Progenitor cell of endocrine pancreas (in vitro differentiated cells): ENCODE measurements around the gene ZC3H18. TPM values are rescaled to one million over a fixed set of nuclear protein-coding genes. Genes with fewer than 3 reads are reported as not detected.
A peak's percentile ranks its signal among the peaks of the same experiment; 100 is the strongest.

Source experiments
- DNase-seq: peaks from one replicate; pipeline ENCODE4 v3.0.0; 2021; ENCODE audit warnings: low spot score; ENCODE audit not compliant: unreplicated experiment
- H3K27ac Mint-ChIP-seq: 2 replicates; pipeline ENCODE4 v1.8.0; 2021; ENCODE audit warnings: mild to moderate bottlenecking, moderate library complexity, mixed read lengths
- H3K27me3 Mint-ChIP-seq: 2 replicates; pipeline ENCODE4 v1.8.0; 2021; ENCODE audit warnings: mixed read lengths
- H3K36me3 Mint-ChIP-seq: 2 replicates; pipeline ENCODE4 v1.8.0; 2022; ENCODE audit warnings: mixed read lengths; ENCODE audit not compliant: insufficient read depth
- H3K4me1 Mint-ChIP-seq: 2 replicates; pipeline ENCODE4 v1.8.0; 2021; ENCODE audit warnings: low read depth, mixed read lengths
- H3K4me3 Mint-ChIP-seq: 2 replicates; pipeline ENCODE4 v1.8.0; 2021; ENCODE audit warnings: low read depth, mild to moderate bottlenecking, moderate library complexity, mixed read lengths
- H3K9me3 Mint-ChIP-seq: 2 replicates; pipeline ENCODE4 v1.8.0; 2021; ENCODE audit warnings: low read depth, mixed read lengths
- total RNA-seq: library from RNA; stranded (reverse); gene quantifications from 2 replicates; pipeline ENCODE4 v1.2.1, GENCODE V29; 2021
- TF ChIP-seq, protein P1 (sequence below): fragments of 200-600 bp; sonication (generic); IDR thresholded peaks from one replicate; pipeline ENCODE4 v1.5.0; 2021; ENCODE audit warnings: antibody characterized with exemption, mild to moderate bottlenecking; ENCODE audit not compliant: unreplicated experiment

Gene ZC3H18
- total RNA-seq, 1 donor from 2014 or later, result 70.7 TPM

DNA sequence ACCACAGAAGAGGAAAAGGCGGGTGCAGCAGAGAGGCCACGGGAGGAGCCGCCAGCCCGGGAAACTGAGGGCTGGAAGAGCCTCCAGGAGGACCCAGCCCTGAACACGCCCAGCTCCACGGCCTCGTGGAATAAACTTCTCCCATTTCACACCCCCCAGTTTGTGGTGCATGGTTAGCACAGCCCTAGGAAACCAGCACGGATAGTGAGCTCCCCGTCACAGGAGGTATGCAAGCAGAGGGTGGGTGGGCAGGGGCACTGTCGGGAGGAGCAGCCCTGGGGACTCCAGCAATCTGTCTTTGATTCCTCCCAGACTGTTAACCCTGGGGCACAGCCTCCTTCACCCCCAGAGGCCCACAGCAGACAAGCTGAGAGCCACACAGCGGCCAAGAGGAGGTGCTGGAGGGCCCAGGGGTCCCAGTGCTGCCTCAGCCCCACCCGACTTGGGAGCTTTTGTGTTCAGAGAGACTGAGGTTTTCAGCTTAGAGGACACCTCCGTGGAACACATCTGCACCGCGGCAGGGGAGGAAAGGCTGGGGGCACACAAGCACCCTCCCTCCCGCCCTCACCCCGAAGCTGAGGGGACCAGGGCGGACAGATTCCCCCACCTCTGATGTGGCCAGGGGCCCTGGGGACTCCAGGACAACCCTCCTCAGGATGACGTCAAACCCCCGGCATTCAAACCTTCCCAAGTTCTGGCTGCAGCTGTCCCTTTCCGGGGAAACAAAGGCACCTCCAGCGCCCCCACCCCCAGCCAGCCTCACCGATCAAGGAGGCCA is 66.5 kb downstream of the ZC3H18 start:
- no peak overlapping the region for H3K27ac Mint-ChIP-seq
- peaks cover 3% of the 10 kb centered on the region for H3K36me3 Mint-ChIP-seq
- no peak for DNase-seq
- TF ChIP-seq, protein P1, sequence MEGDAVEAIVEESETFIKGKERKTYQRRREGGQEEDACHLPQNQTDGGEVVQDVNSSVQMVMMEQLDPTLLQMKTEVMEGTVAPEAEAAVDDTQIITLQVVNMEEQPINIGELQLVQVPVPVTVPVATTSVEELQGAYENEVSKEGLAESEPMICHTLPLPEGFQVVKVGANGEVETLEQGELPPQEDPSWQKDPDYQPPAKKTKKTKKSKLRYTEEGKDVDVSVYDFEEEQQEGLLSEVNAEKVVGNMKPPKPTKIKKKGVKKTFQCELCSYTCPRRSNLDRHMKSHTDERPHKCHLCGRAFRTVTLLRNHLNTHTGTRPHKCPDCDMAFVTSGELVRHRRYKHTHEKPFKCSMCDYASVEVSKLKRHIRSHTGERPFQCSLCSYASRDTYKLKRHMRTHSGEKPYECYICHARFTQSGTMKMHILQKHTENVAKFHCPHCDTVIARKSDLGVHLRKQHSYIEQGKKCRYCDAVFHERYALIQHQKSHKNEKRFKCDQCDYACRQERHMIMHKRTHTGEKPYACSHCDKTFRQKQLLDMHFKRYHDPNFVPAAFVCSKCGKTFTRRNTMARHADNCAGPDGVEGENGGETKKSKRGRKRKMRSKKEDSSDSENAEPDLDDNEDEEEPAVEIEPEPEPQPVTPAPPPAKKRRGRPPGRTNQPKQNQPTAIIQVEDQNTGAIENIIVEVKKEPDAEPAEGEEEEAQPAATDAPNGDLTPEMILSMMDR, result no peak
- no peak overlapping the region for H3K4me3 Mint-ChIP-seq
- H3K27me3 Mint-ChIP-seq, result peaks cover 37% of the 10 kb centered on the region
- no peaks in the 10 kb centered on the region for H3K9me3 Mint-ChIP-seq
- H3K4me1 Mint-ChIP-seq, result no peaks in the 10 kb centered on the region

DNA sequence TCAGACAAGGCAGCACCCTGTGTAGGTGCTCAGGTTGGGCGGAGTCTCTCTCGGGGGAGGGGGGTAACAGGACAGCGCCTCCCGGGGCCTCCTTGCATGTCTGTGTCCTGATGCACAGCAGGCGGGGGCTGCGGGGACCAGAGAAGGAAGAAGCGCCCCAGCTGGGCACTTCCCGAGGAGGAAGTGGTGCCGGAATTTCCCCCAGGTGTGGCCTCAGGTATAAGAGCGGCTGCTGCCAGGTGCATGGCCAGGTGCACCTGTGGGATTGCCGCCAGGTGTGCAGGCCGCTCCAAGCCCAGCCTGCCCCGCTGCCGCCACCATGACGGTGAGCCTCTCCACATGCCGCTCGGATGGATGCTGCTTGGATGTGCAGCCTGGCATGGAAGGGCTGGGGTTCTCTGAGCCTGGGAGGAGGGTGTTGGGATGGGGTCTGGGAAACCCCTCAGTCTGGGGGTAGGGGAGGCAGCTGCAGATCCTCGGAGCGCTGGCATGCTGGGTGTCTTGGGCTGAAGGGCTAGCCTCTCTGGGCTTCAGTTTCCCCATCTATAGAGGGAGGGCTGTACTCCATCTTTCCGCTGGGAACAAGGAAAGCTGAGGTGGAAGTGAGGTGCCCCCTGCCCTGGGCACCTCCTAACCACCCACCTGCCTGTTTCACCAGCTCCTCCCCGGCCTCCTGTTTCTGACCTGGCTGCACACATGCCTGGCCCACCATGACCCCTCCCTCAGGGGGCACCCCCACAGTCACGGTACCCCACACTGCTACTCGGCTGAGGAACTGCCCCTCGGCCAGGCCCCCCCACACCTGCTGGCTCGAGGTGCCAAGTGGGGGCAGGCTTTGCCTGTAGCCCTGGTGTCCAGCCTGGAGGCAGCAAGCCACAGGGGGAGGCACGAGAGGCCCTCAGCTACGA is 68.4 kb downstream of the ZC3H18 start, which contains the start of gene IL17C:
Gene IL17C (plus strand): TSS at position 250 of the 908 bp plus-strand sequence. CDS start 70 bp downstream, at position 320.
- DNase-seq, result no peak

DNA sequence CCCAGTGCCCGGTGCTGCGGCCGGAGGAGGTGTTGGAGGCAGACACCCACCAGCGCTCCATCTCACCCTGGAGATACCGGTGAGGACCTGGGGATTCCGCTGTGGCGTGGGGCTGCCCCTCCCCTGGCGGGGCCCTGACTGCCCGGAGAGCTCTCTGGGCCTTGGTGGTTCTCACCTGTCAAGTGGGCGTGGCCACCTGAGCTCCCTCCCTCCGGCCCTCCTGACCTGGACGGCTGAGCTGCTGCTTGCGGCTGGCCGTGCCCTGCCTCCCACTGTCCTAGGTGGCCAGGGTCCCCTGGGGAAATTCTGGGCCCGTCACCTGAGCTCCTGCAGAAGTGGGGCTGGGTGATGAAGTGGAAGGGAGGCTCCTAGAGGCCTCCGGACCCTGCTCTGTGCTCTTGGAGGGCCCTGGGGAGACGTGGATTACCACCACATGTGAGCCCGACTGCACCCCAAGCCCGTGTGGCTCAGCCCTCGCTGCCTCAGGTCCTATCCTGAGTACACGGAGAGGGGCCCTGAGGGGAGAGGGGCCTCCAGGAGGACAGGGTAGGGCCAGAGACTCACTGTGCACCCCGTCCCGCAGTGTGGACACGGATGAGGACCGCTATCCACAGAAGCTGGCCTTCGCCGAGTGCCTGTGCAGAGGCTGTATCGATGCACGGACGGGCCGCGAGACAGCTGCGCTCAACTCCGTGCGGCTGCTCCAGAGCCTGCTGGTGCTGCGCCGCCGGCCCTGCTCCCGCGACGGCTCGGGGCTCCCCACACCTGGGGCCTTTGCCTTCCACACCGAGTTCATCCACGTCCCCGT is 69.2 kb downstream of the ZC3H18 start:
- DNase-seq, result peak; percentile 47
- Mint-ChIP-seq H3K4me3 (no peak overlapping the region), H3K36me3 (peaks cover 4% of the 10 kb centered on the region), H3K9me3 (no peaks in the 10 kb centered on the region), H3K27me3 (peaks cover 37% of the 10 kb centered on the region), H3K4me1 (no peaks in the 10 kb centered on the region), H3K27ac (no peak overlapping the region)
- TF ChIP-seq, protein P1, result no peak

More for the DNA sequence above, 68.4 kb downstream of the ZC3H18 start, which contains the start of gene IL17C:
- TF ChIP-seq, protein P1, result no peak
- H3K27me3 Mint-ChIP-seq, result peaks cover 37% of the 10 kb centered on the region
- no peaks in the 10 kb centered on the region for H3K9me3 Mint-ChIP-seq
- no peaks in the 10 kb centered on the region for H3K4me1 Mint-ChIP-seq
- no peaks in the 10 kb centered on the region for H3K36me3 Mint-ChIP-seq
- H3K27ac Mint-ChIP-seq, result peak within 1 kb of the TSS; percentile 65
- no peak within 1 kb of the TSS for H3K4me3 Mint-ChIP-seq

DNA sequence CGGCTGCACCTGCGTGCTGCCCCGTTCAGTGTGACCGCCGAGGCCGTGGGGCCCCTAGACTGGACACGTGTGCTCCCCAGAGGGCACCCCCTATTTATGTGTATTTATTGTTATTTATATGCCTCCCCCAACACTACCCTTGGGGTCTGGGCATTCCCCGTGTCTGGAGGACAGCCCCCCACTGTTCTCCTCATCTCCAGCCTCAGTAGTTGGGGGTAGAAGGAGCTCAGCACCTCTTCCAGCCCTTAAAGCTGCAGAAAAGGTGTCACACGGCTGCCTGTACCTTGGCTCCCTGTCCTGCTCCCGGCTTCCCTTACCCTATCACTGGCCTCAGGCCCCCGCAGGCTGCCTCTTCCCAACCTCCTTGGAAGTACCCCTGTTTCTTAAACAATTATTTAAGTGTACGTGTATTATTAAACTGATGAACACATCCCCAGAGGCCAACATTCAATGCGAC is 69.9 kb downstream of the ZC3H18 start:
- H3K27ac Mint-ChIP-seq, result no peak overlapping the region
- peaks cover 4% of the 10 kb centered on the region for H3K36me3 Mint-ChIP-seq
- DNase-seq, result no peak
- H3K27me3 Mint-ChIP-seq, result peaks cover 35% of the 10 kb centered on the region
- H3K4me3 Mint-ChIP-seq, result no peak overlapping the region
- TF ChIP-seq, protein P1, result no peak
- H3K9me3 Mint-ChIP-seq, result no peaks in the 10 kb centered on the region
- no peaks in the 10 kb centered on the region for H3K4me1 Mint-ChIP-seq
